GM21367 (cell line): Measurements from ENCODE around the gene PDE6H.
A peak's percentile ranks its signal among the peaks of the same experiment; 100 is the strongest.

Experiments
- ATAC-seq: cut with Tn5 transposase; IDR thresholded peaks from one replicate; pipeline ENCODE4 v1.9.1; 2021; ENCODE audit not compliant: unreplicated experiment

Gene PDE6H

GRCh38 chr12:14950982-14951746 is 21.7 kb upstream of the PDE6H start:
- ATAC-seq: no peak

GRCh38 chr12:14951851-14952250 is 21.0 kb upstream of the PDE6H start:
- ATAC-seq: no peak

- ATAC-seq: peak; percentile 52
Observed at GRCh38 chr12:14952299-14952921, 20.4 kb upstream of the PDE6H start.

GRCh38 chr12:14953752-14954151 is 19.1 kb upstream of the PDE6H start:
- ATAC-seq: no peak

- ATAC-seq: no peak
Observed at GRCh38 chr12:14954269-14954668, 18.6 kb upstream of the PDE6H start.

- peak; percentile 30 for ATAC-seq
Observed at GRCh38 chr12:14956024-14956891, 16.6 kb upstream of the PDE6H start.

- ATAC-seq: no peak
Observed at GRCh38 chr12:14956905-14957304, 15.9 kb upstream of the PDE6H start.

- ATAC-seq: no peak
Observed at GRCh38 chr12:14957551-14958168, 15.2 kb upstream of the PDE6H start.

- no peak for ATAC-seq
Observed at GRCh38 chr12:14958361-14959125, 14.3 kb upstream of the PDE6H start.

- no peak for ATAC-seq
Observed at GRCh38 chr12:14959126-14959440, 13.8 kb upstream of the PDE6H start.

GRCh38 chr12:14959463-14959862 is 13.4 kb upstream of the PDE6H start:
- ATAC-seq: no peak

GRCh38 chr12:14959916-14960496 is 12.8 kb upstream of the PDE6H start:
- ATAC-seq: no peak

- ATAC-seq: peak; percentile 26
Observed at GRCh38 chr12:14960548-14961465, 12.0 kb upstream of the PDE6H start.

GRCh38 chr12:14961466-14962152 is 11.2 kb upstream of the PDE6H start, which contains the start of gene ARHGDIB:
Gene ARHGDIB, minus strand, starts transcription at chr12:14961601. Its CDS starts 10,889 bp downstream, at chr12:14950712.
- ATAC-seq: peak; percentile 60

GRCh38 chr12:14962153-14962539 is 10.7 kb upstream of the PDE6H start:
- no peak for ATAC-seq

GRCh38 chr12:14962797-14963196 is 10.0 kb upstream of the PDE6H start:
- no peak for ATAC-seq

- ATAC-seq: no peak
Observed at GRCh38 chr12:14963520-14963919, 9.3 kb upstream of the PDE6H start.

GRCh38 chr12:14964406-14964805 is 8.4 kb upstream of the PDE6H start:
- no peak for ATAC-seq

GRCh38 chr12:14965221-14965620 is 7.6 kb upstream of the PDE6H start:
- ATAC-seq: no peak
